ENCODE data around the gene CDH4.

The CDH4 gene

GRCh38 chr20:61316346-61316745 lies 64.3 kb downstream of the CDH4 start:
- no peaks in the 10 kb centered on the region for H3K9me3 ChIP-seq (replicated peaks; ENCODE audit: low read length)

GRCh38 chr20:61317966-61318530 lies 66.0 kb downstream of the CDH4 start:
- H3K9me3 ChIP-seq (replicated peaks; ENCODE audit: low read length): no peaks in the 10 kb centered on the region

More at GRCh38 chr20:61316346-61316745, 64.3 kb downstream of the CDH4 start:
- Histone ChIP-seq H3K9ac (ENCODE audit: low read depth, low read length) (no peak overlapping the region), H3K4me3 (ENCODE audit: low read length) (no peak overlapping the region), H3K4me2 (ENCODE audit: low read length) (peak overlapping the region; percentile 8), H3K36me3 (ENCODE audit: insufficient read depth, low read length) (peaks cover 5% of the 10 kb centered on the region), H3K4me1 (ENCODE audit: control insufficient read depth, insufficient read depth, low read length) (peaks cover 17% of the 10 kb centered on the region), H3K27me3 (ENCODE audit: control insufficient read depth, insufficient read depth, low read length) (no peaks in the 10 kb centered on the region)

GRCh38 chr20:61320691-61321425 lies 68.8 kb downstream of the CDH4 start:
- Histone ChIP-seq H3K27me3 (ENCODE audit: control insufficient read depth, insufficient read depth, low read length) (no peaks in the 10 kb centered on the region), H3K4me3 (ENCODE audit: low read length) (no peak overlapping the region), H3K36me3 (ENCODE audit: insufficient read depth, low read length) (peaks cover 12% of the 10 kb centered on the region), H3K9ac (ENCODE audit: low read depth, low read length) (no peak overlapping the region), H3K4me2 (ENCODE audit: low read length) (no peak overlapping the region), H3K4me1 (ENCODE audit: control insufficient read depth, insufficient read depth, low read length) (peaks cover 9% of the 10 kb centered on the region), H3K9me3 (replicated peaks; ENCODE audit: low read length) (no peaks in the 10 kb centered on the region)

More at GRCh38 chr20:61317966-61318530, 66.0 kb downstream of the CDH4 start:
- H3K4me3 ChIP-seq (ENCODE audit: low read length): no peak overlapping the region
- no peaks in the 10 kb centered on the region for H3K27me3 ChIP-seq (ENCODE audit: control insufficient read depth, insufficient read depth, low read length)
- no peak overlapping the region for H3K4me2 ChIP-seq (ENCODE audit: low read length)
- no peak overlapping the region for H3K9ac ChIP-seq (ENCODE audit: low read depth, low read length)
- peaks cover 9% of the 10 kb centered on the region for H3K4me1 ChIP-seq (ENCODE audit: control insufficient read depth, insufficient read depth, low read length)
- H3K36me3 ChIP-seq (ENCODE audit: insufficient read depth, low read length): peaks cover 5% of the 10 kb centered on the region

- H3K36me3 ChIP-seq (ENCODE audit: insufficient read depth, low read length): peaks cover 12% of the 10 kb centered on the region
- no peaks in the 10 kb centered on the region for H3K27me3 ChIP-seq (ENCODE audit: control insufficient read depth, insufficient read depth, low read length)
- peaks cover 3% of the 10 kb centered on the region for H3K4me1 ChIP-seq (ENCODE audit: control insufficient read depth, insufficient read depth, low read length)
- no peak overlapping the region for H3K4me3 ChIP-seq (ENCODE audit: low read length)
- H3K9ac ChIP-seq (ENCODE audit: low read depth, low read length): no peak overlapping the region
- no peak overlapping the region for H3K4me2 ChIP-seq (ENCODE audit: low read length)
- no peaks in the 10 kb centered on the region for H3K9me3 ChIP-seq (replicated peaks; ENCODE audit: low read length)
These were observed 69.4 kb downstream of the CDH4 start for GRCh38 chr20:61321481-61321880.

- H3K4me3 ChIP-seq (ENCODE audit: low read length): no peak overlapping the region
- no peaks in the 10 kb centered on the region for H3K9me3 ChIP-seq (replicated peaks; ENCODE audit: low read length)
- H3K36me3 ChIP-seq (ENCODE audit: insufficient read depth, low read length): peaks cover 12% of the 10 kb centered on the region
These were observed 70.2 kb downstream of the CDH4 start for GRCh38 chr20:61322151-61322865.

GRCh38 chr20:61324906-61325305 lies 72.8 kb downstream of the CDH4 start:
- Histone ChIP-seq H3K4me3 (ENCODE audit: low read length) (no peak overlapping the region), H3K36me3 (ENCODE audit: insufficient read depth, low read length) (peaks cover 7% of the 10 kb centered on the region), H3K4me2 (ENCODE audit: low read length) (no peak overlapping the region), H3K9ac (ENCODE audit: low read depth, low read length) (no peak overlapping the region), H3K4me1 (ENCODE audit: control insufficient read depth, insufficient read depth, low read length) (no peaks in the 10 kb centered on the region), H3K9me3 (replicated peaks; ENCODE audit: low read length) (no peaks in the 10 kb centered on the region), H3K27me3 (ENCODE audit: control insufficient read depth, insufficient read depth, low read length) (no peaks in the 10 kb centered on the region)

More at GRCh38 chr20:61322151-61322865, 70.2 kb downstream of the CDH4 start:
- Histone ChIP-seq H3K4me1 (ENCODE audit: control insufficient read depth, insufficient read depth, low read length) (no peaks in the 10 kb centered on the region), H3K27me3 (ENCODE audit: control insufficient read depth, insufficient read depth, low read length) (no peaks in the 10 kb centered on the region), H3K9ac (ENCODE audit: low read depth, low read length) (no peak overlapping the region), H3K4me2 (ENCODE audit: low read length) (no peak overlapping the region)

- no peaks in the 10 kb centered on the region for H3K4me1 ChIP-seq (ENCODE audit: control insufficient read depth, insufficient read depth, low read length)
- H3K9me3 ChIP-seq (replicated peaks; ENCODE audit: low read length): no peaks in the 10 kb centered on the region
- H3K4me3 ChIP-seq (ENCODE audit: low read length): no peak overlapping the region
- H3K27me3 ChIP-seq (ENCODE audit: control insufficient read depth, insufficient read depth, low read length): no peaks in the 10 kb centered on the region
- H3K4me2 ChIP-seq (ENCODE audit: low read length): no peak overlapping the region
- H3K36me3 ChIP-seq (ENCODE audit: insufficient read depth, low read length): peaks cover 7% of the 10 kb centered on the region
- no peak overlapping the region for H3K9ac ChIP-seq (ENCODE audit: low read depth, low read length)
These were observed 73.7 kb downstream of the CDH4 start for GRCh38 chr20:61325718-61326117.

- no peaks in the 10 kb centered on the region for H3K27me3 ChIP-seq (ENCODE audit: control insufficient read depth, insufficient read depth, low read length)
- no peak overlapping the region for H3K4me2 ChIP-seq (ENCODE audit: low read length)
- H3K9me3 ChIP-seq (replicated peaks; ENCODE audit: low read length): no peaks in the 10 kb centered on the region
- no peak overlapping the region for H3K4me3 ChIP-seq (ENCODE audit: low read length)
- H3K36me3 ChIP-seq (ENCODE audit: insufficient read depth, low read length): peaks cover 7% of the 10 kb centered on the region
- H3K4me1 ChIP-seq (ENCODE audit: control insufficient read depth, insufficient read depth, low read length): no peaks in the 10 kb centered on the region
- no peak overlapping the region for H3K9ac ChIP-seq (ENCODE audit: low read depth, low read length)
These were observed 77.0 kb downstream of the CDH4 start for GRCh38 chr20:61328911-61329558.

- H3K4me3 ChIP-seq (ENCODE audit: low read length): no peak overlapping the region
- H3K9me3 ChIP-seq (replicated peaks; ENCODE audit: low read length): no peaks in the 10 kb centered on the region
- no peaks in the 10 kb centered on the region for H3K27me3 ChIP-seq (ENCODE audit: control insufficient read depth, insufficient read depth, low read length)
- no peak overlapping the region for H3K4me2 ChIP-seq (ENCODE audit: low read length)
- H3K9ac ChIP-seq (ENCODE audit: low read depth, low read length): no peak overlapping the region
- no peaks in the 10 kb centered on the region for H3K36me3 ChIP-seq (ENCODE audit: insufficient read depth, low read length)
- no peaks in the 10 kb centered on the region for H3K4me1 ChIP-seq (ENCODE audit: control insufficient read depth, insufficient read depth, low read length)
These were observed 78.4 kb downstream of the CDH4 start for GRCh38 chr20:61330441-61330840.

GRCh38 chr20:61331543-61331942 lies 79.5 kb downstream of the CDH4 start:
- no peaks in the 10 kb centered on the region for H3K4me1 ChIP-seq (ENCODE audit: control insufficient read depth, insufficient read depth, low read length)
- H3K4me3 ChIP-seq (ENCODE audit: low read length): no peak overlapping the region
- H3K27me3 ChIP-seq (ENCODE audit: control insufficient read depth, insufficient read depth, low read length): no peaks in the 10 kb centered on the region
- no peak overlapping the region for H3K4me2 ChIP-seq (ENCODE audit: low read length)
- no peak overlapping the region for H3K9ac ChIP-seq (ENCODE audit: low read depth, low read length)
- no peaks in the 10 kb centered on the region for H3K36me3 ChIP-seq (ENCODE audit: insufficient read depth, low read length)
- H3K9me3 ChIP-seq (replicated peaks; ENCODE audit: low read length): no peaks in the 10 kb centered on the region
